Pancreas (tissue), 10 donors: ENCODE data around the gene SCML2. TPM values are rescaled to one million over a fixed set of nuclear protein-coding genes. Genes with fewer than 3 reads are reported as not detected.

ENCODE experiments used
- ATAC-seq, 4 donors: fragments of 200-7000 bp; cut with Tn5 transposase; one replicate each; pipeline versions ENCODE4 v1.8.0 to v1.9.1; 2020; ENCODE audit warnings: mild to moderate bottlenecking in 4 of 4, moderate library complexity in 4 of 4
- DNase-seq, 6 donors: peaks; one replicate each; pipeline ENCODE4 v3.0.0-alpha.2; 2020
- FAIRE-seq: peaks from 2 replicates; lab custom pipeline; 2012; peaks lifted over from hg19 to GRCh38; lab: Jason Lieb, UNC
- H3K27ac ChIP-seq, 4 donors: fragments of 200-600 bp; sonication (generic); 1 replicate in 3 of 4; 2 replicates in 1 of 4; pipeline versions ENCODE4 v1.5.0 to v1.8.0; 2020
- H3K27me3 ChIP-seq, 4 donors: fragments of 200-600 bp; one replicate each; pipeline ENCODE4 v1.8.0; 2021
- H3K36me3 ChIP-seq, 3 donors: fragments of 200-600 bp; sonication (generic) in 1 of 3; one replicate each; pipeline versions ENCODE4 v1.5.0 to v1.8.0; 2020 to 2021
- H3K4me1 ChIP-seq, 3 donors: fragments of 200-600 bp; one replicate each; pipeline ENCODE4 v1.8.0; 2021
- H3K4me3 ChIP-seq, 4 donors: fragments of 200-600 bp; sonication (generic) in 2 of 4; one replicate each; pipeline versions ENCODE4 v1.5.0 to v1.8.0; 2020 to 2021
- H3K9me3 ChIP-seq, 4 donors: fragments of 200-600 bp; one replicate each; pipeline ENCODE4 v1.8.0; 2021
- WGBS, 2 donors: extraction: QIAGEN DNeasy Blood & Tissue Kit; methylation state at CpG; one replicate each; pipeline ENCODE4 v1.1.7; 2013; 5-methylcytosine and 5-hydroxymethylcytosine counted together
- intact Hi-C, 3 donors: fragments of 100-400 bp; cut with DNase I; formaldehyde crosslinking; loops; one replicate each; pipeline versions ENCODE4 v1.11.1 to v1.14.2; 2022
- polyA plus RNA-seq, 2 donors: library from polyadenylated mRNA; stranded (reverse); fragments of 200-250 nt; gene quantifications; one replicate each; pipeline ENCODE4 v1.2.3, GENCODE V29; 2013
- total RNA-seq, 6 donors: library from RNA; stranded (reverse); fragmentation: NEBNext Ultra II Directional in 4 of 6; extraction: Animal tissue kit (Norgen Biotek cat#: 25700) in 4 of 6; gene quantifications; one replicate each; pipeline versions ENCODE4 v1.2.1 to v1.2.4, GENCODE V29; 2021 to 2023
- TF ChIP-seq, protein P1 (sequence below), 4 donors: fragments of 200-600 bp; sonication (generic) in 3 of 4; IDR thresholded peaks; one replicate each; pipeline versions ENCODE4 v1.5.0 to v1.8.0; 2021; ENCODE audit warnings: antibody characterized with exemption in 4 of 4
- donor health status: healthy with polysubstance abuse.
- donor health status: DM: no; HTN: no; CAD: no; lungs with moderate emphysema.
- donor health status: DM: no; HTN: no; CAD: no.
- donor health status: control.
- donor health status: control.
- donor health status: Bipolar disorder and iron deficiency.
- donor health status: DM: yes; HTN: yes; CAD: no.
- donor health status: DM: no; HTN: no; CAD: no.
- donor health status: DM: no; HTN: no; CAD: no.
- donor health status: DM: yes; HTN: yes; CAD: no.

The SCML2 gene
- total and polyA plus RNA-seq, 8 donors, result 0.63 to 2.9 (median 0.89) TPM

DNA sequence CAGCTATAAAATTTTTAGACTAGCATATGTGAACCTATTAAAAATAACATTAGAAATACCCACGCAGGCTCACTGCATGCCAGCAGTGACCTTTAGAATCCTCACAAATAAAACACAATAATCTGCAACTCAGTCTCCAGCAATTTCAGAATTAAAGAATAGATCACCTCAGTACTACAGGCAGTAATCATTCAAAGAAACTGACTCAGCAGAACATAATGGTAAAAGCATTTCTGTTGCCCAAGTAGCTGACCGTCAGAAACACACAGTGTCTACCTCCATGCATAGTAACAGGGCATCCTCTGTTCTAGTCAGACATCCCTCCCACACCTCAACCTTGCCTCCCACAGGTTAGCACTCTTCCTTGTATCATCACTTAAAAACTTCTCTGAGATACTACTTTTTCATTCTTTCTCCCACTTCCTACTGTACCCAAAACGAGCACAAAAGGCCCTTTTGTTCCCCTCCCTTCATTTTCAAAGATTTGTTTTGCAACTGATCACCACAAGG lies 68.1 kb downstream of the SCML2 start:
- H3K4me3 ChIP-seq, result no peak overlapping the region
- H3K27ac ChIP-seq, result no peak overlapping the region
- intact Hi-C loops, result no loop called here
- WGBS, 2 donors, result 62 to 65% methylated on average over 3 of the region's 3 CpGs
- FAIRE-seq (no peak), ATAC-seq (no peak), DNase-seq (no peak)
- no peaks in the 10 kb centered on the region for H3K36me3 ChIP-seq
- no peaks in the 10 kb centered on the region for H3K9me3 ChIP-seq
- TF ChIP-seq, protein P1, sequence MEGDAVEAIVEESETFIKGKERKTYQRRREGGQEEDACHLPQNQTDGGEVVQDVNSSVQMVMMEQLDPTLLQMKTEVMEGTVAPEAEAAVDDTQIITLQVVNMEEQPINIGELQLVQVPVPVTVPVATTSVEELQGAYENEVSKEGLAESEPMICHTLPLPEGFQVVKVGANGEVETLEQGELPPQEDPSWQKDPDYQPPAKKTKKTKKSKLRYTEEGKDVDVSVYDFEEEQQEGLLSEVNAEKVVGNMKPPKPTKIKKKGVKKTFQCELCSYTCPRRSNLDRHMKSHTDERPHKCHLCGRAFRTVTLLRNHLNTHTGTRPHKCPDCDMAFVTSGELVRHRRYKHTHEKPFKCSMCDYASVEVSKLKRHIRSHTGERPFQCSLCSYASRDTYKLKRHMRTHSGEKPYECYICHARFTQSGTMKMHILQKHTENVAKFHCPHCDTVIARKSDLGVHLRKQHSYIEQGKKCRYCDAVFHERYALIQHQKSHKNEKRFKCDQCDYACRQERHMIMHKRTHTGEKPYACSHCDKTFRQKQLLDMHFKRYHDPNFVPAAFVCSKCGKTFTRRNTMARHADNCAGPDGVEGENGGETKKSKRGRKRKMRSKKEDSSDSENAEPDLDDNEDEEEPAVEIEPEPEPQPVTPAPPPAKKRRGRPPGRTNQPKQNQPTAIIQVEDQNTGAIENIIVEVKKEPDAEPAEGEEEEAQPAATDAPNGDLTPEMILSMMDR (IDR thresholded peaks at IDR 0.05), result no peak
- no peaks in the 10 kb centered on the region for H3K4me1 ChIP-seq
- peaks cover 0 to 3% (median 0%) of the 10 kb centered on the region in 4 donors for H3K27me3 ChIP-seq

- FAIRE-seq (no peak), DNase-seq (peak in 1 of 6 donors; percentile 59), ATAC-seq (no peak)
- TF ChIP-seq, protein P1 (IDR thresholded peaks at IDR 0.05), result no peak
- H3K4me1 ChIP-seq, result no peaks in the 10 kb centered on the region
- intact Hi-C loops, result no loop called here
- H3K27me3 ChIP-seq, result no peaks in the 10 kb centered on the region
- H3K4me3 ChIP-seq, result no peak overlapping the region
- no peaks in the 10 kb centered on the region for H3K36me3 ChIP-seq
- H3K9me3 ChIP-seq, result no peaks in the 10 kb centered on the region
- no peak overlapping the region for H3K27ac ChIP-seq
- 83 to 96% methylated on average over 4 of the region's 4 CpGs for WGBS, 2 donors
Measured at GRCh38 chrX:18278449-18278848, 76.0 kb downstream of the SCML2 start.

- Histone ChIP-seq H3K27me3 (no peaks in the 10 kb centered on the region), H3K4me1 (no peaks in the 10 kb centered on the region), H3K9me3 (no peaks in the 10 kb centered on the region), H3K36me3 (no peaks in the 10 kb centered on the region), H3K4me3 (no peak overlapping the region), H3K27ac (no peak overlapping the region)
- 94 to 100% methylated on average over 1 of the region's 1 CpG for WGBS, 2 donors
- FAIRE-seq (no peak), ATAC-seq (no peak), DNase-seq (no peak)
- intact Hi-C loops, result no loop called here
- TF ChIP-seq, protein P1 (IDR thresholded peaks at IDR 0.05), result no peak
Measured at GRCh38 chrX:18272222-18272621, 82.3 kb downstream of the SCML2 start.

DNA sequence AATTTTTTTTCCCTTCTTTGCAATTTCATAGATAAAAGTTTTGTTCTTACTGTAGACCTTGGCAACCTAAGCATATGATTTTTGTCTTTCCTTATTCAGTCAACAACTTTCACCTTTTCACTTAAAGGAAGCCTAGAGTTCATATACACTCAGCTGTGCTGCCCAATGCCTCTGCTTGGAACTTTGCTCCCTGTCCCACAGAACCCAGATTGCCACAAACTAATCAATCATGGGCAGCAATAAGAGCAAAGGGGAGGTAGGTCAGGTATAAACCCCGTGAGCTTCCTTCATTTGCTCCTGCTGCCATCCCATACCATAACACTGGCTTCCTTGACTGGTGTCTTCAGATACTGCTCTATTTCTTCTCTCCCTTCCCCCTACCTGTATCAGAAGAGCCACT lies 82.8 kb downstream of the SCML2 start:
- Histone ChIP-seq H3K27ac (no peak overlapping the region), H3K27me3 (no peaks in the 10 kb centered on the region), H3K36me3 (no peaks in the 10 kb centered on the region), H3K9me3 (no peaks in the 10 kb centered on the region), H3K4me3 (no peak overlapping the region), H3K4me1 (no peaks in the 10 kb centered on the region)
- no peak for FAIRE-seq
- intact Hi-C loops, result no loop called here
- ATAC-seq, result no peak
- WGBS, 2 donors, result 29 to 74% methylated on average over 1 of the region's 1 CpG
- TF ChIP-seq, protein P1 (IDR thresholded peaks at IDR 0.05), result no peak
- DNase-seq, result no peak

DNA sequence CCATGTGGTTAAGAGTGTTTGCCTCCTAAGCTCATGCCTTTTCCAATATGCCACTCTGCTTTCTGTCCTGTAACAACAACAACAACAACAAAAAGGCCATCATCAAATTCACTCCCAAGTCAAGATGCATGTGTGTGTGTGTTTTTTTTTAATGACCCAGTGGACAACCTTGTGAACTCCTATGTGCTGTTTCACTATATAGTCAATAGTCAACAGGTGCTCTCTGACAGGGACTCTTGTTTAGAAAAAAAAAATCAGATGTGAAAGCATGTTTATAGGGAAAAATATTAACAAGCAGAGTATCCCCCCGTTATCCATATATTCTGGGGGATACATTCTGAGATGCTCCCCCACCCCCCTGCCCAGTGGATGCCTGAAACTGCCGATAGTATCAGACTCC lies 83.2 kb downstream of the SCML2 start:
- no peak for FAIRE-seq
- H3K36me3 ChIP-seq, result no peaks in the 10 kb centered on the region
- TF ChIP-seq, protein P1 (IDR thresholded peaks at IDR 0.05), result no peak
- intact Hi-C loops, result no loop called here
- DNase-seq, result no peak
- no peaks in the 10 kb centered on the region for H3K4me1 ChIP-seq
- 67 to 87% methylated on average over 2 of the region's 2 CpGs for WGBS, 2 donors
- no peak overlapping the region for H3K4me3 ChIP-seq
- no peak overlapping the region for H3K27ac ChIP-seq
- ATAC-seq, result no peak
- no peaks in the 10 kb centered on the region for H3K27me3 ChIP-seq
- H3K9me3 ChIP-seq, result no peaks in the 10 kb centered on the region
